ENCODE data around the gene PLPPR1.
"Not testable (repeated sequence)": the region's sequence is repeated elsewhere in the genome, so short reads cannot be mapped to it uniquely, and the experiment has no call there.

The PLPPR1 gene

GRCh38 chr9:101121836-101122399 is 93.4 kb downstream of the PLPPR1 start:
- no peak for DNase-seq (ENCODE audit: low read depth)

DNA sequence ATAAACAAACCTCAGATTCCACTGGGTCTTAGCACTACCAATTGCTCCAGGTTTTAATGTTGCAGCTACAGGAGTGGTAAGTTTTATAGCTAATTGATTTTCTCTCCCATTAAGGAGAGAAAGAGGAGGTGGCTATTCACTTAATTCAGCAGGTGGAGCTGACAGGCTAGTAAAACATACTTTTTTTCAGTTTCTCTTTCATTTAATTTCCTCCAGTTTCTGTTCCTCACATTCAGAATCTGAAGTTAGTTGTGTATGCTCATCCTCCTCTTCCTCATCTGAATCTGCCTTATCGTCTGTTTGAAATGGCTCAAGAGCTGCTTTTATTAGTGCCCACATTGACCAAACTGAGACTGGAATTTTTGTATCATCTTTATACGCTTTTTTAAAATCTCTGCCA is 98.0 kb downstream of the PLPPR1 start:
- DNase-seq (ENCODE audit: low read depth), result no peak

DNA sequence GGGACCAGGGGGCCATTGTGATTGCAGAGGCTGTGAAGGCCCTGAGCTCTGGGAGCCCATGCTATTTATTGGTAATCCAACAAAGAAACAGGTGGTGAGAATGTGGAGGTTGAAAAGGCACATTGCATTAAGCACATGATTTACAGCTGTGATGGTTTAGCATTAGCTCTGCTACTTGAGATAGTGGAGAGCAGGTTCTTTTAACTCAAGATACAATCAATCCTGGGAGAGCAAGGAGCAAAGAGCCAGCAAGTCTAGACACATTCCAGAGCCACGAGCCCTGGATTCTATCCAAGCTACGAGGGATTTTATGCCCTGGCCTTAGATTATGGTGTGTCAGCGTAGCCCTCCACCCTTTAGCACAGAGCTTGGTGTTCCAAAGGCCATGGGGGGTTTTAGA is 98.8 kb downstream of the PLPPR1 start:
- DNase-seq (ENCODE audit: low read depth), result not testable (repeated sequence)

DNA sequence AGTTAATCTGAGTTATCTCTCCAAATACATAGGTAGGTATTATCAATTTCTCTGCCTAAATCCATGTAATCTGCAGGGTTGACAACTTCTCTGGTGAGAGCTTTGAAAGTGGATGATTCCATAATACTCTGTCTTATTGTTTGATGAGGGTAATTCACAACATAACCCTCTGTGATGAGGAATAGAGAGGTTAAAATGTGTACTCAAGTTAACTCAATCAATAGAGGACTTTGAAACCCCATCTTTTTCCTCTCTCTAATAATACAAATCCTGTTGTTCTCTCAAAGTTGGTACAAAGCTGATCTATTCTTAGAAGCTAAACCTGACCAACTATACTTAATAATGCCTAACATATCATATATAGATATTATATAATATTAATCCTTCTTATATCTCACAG is 100.1 kb downstream of the PLPPR1 start:
- DNase-seq (ENCODE audit: low read depth), result no peak

DNA sequence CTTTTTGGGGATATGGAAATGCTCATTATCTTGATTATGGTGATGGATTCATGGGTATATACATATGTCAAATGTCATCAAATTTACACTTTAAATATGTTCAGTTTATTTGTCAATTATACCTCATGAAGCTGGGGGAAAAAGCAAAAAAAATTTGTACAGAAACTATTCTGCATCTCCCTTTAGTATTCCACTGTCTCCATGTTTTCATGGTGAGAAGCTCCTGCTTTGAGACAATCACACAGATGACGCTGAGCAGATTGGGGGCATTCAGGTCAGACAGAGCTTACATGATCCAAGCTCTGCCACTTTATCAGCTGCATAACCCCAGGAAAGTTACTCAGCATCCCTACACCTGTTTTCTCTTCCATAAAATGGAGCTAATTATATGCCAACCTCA is 101.5 kb downstream of the PLPPR1 start:
- no peak for DNase-seq (ENCODE audit: low read depth)

DNA sequence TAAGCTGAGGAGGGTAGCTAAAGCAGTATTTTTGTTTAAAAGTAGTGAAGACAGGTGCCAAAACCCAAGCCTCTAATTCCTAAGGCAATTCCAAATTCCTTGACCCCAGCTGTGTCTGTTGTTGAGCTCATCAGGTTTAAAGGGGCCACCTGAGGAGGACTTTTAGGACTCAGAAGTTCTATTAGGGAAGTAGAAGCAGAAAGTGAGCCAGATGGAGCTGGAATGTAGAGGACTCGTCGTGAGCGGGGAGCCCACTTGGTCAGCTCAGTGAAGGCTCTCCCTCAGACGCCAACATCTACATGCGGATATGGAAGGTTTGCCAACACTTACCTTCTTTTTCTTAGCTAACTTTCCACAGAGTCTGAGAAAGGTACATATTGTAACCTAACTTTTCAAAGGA is 102.8 kb downstream of the PLPPR1 start:
- DNase-seq (ENCODE audit: low read depth), result no peak

GRCh38 chr9:101132801-101133200 is 104.3 kb downstream of the PLPPR1 start:
- DNase-seq (ENCODE audit: low read depth), result no peak

- DNase-seq (ENCODE audit: low read depth), result no peak
Observed at GRCh38 chr9:101138509-101138908, 110.0 kb downstream of the PLPPR1 start.

DNA sequence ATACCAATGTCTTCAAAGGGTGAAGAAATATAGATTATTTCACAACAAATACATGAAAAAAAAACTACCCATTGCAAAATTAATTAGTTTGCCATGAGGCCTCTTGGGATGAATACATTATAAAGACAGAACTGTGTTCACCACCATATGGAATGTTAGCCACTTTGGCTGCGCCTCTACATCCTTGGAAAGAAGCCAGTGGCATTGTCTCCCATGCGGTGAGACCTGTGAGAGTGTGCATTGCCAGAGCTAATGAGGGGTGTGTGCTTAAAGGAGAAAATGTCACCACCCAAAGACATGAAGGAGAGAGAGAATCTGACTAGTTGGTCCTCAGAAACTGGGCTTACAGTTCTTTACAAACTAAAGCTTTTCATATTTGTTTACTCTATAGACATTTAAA is 110.6 kb downstream of the PLPPR1 start:
- no peak for DNase-seq (ENCODE audit: low read depth)

GRCh38 chr9:101140764-101141163 is 112.2 kb downstream of the PLPPR1 start:
- DNase-seq (ENCODE audit: low read depth), result no peak

DNA sequence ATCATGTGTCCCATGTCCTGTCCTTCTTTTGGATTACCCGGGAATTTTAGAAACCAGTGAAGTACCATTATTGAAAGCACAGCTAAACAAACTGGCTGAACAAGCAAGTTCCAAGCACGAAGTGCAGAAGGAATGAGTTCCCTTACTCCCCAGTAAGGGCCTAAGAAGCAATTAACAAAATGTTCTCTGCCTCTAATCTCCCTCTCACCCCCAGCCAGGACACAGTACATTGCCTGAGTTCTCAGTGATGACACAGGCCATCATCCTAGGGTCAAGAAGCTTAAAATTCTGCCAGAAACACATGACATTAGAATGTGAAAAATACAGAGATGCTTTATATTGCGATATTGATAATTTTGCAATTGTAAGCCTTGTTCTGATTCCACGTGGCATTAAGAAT is 118.0 kb downstream of the PLPPR1 start:
- DNase-seq (ENCODE audit: low read depth), result no peak

GRCh38 chr9:101148344-101148743 is 119.8 kb downstream of the PLPPR1 start:
- DNase-seq (ENCODE audit: low read depth), result no peak

DNA sequence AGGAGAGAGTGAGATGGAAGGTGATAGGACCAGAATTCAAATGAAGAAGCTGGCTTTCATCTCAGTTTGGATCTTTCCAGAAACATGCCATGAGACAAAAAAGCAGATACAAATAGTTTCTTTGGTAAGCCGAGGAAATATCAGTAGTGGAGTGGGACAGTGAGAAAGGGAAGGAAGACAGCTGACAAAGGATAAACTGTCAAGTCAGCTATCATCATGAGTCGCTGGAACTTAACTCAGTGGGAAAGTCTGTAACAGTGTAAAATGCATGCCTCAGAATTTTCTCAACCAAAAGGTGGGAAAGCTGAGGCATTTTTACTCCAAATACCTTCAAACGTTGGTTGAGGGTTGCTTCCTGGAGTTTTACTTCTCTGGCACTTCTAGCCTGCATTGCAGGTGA is 129.8 kb downstream of the PLPPR1 start:
- no peak for DNase-seq (ENCODE audit: low read depth)

- DNase-seq (ENCODE audit: low read depth), result no peak
Observed at GRCh38 chr9:101162231-101162630, 133.7 kb downstream of the PLPPR1 start.

DNA sequence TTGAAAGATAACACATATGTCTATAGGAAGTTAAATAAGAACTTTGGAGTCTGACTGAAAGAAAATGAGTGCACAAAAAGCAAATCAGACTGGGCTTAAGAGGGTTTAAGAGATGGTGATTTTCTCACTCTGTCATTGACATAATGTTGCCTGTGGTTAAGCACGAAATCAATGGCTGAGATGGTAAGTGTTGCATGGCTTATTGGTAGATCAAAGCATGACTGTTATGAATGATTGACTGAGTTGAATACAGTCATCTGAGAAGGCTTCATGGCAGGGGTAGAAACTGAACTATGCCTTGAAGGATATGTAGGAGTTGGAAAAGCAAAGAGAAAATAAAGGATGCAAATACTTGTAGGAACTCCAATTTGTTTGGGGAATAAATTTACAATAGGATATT is 136.6 kb downstream of the PLPPR1 start:
- DNase-seq (ENCODE audit: low read depth), result no peak

DNA sequence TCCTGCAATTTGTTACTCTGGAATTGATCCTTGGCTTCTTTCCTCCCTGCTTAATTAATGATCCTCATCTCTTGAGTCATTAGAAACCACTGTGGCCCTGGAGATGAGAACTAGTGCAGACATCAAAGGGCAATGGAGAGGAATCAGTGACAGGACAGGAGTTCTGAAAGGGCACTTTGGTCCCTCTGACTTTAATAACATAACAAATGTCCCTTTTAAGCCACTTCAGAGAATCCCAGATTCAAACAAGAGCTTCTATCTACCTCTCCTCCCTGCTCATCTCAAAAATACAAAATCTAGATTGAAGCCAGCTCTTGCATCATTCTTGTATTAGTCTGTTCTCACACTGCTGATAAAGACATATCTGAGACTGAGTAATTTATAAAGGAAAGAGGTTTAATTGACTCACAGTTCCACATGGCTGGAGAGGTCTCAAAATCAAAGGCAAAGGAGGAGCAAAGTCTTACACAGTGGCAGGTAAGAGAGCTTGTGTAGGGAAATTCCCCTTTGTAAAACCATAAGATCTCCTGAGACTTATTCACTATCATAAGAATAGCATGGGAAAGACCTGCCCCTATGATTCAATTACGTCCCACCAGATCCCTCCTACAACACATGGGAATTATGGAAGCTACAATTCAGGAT is 139.1 kb downstream of the PLPPR1 start:
- no peak for DNase-seq (ENCODE audit: low read depth)

- DNase-seq (ENCODE audit: low read depth), result no peak
Observed at GRCh38 chr9:101172616-101173015, 144.1 kb downstream of the PLPPR1 start.

DNA sequence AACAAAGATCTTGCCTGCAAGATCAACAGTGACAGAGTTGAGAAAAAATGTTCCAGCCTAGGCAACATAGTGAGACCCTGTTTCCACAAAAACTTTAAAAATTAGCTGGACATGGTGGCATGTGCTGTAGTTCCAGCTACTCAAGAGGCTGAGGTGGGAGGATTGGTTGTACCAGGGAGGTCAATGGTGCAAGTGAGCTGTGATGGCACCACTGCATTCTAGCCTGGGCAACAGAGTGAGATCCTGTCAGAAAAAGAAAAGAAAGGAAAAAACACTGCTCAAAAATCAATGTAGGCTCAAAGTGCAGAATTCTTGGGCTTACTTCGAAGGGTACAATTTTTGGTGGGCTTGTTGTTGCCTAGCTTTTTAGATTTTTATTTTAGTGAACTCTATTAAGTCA is 145.4 kb downstream of the PLPPR1 start:
- DNase-seq (ENCODE audit: low read depth), result no peak

DNA sequence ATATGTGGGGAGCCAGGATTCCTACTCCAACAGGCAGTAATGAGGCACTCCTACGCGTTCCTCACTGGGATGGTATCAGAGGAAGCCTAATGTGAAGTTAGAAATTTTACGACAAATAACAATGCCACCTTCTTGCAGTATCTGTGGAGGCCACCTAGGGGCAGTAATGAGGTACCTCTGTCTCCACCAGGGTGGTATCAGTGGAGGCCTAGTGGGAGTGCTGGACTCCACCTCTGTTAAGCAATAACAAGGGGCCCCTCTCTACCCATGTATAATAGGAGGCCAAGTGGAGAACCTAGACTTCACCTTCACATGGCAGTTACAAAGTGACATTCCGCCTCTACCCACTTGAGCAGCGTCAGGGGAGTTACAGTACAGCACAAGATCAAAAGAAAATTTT is 147.9 kb downstream of the PLPPR1 start:
- DNase-seq (ENCODE audit: low read depth), result no peak

DNA sequence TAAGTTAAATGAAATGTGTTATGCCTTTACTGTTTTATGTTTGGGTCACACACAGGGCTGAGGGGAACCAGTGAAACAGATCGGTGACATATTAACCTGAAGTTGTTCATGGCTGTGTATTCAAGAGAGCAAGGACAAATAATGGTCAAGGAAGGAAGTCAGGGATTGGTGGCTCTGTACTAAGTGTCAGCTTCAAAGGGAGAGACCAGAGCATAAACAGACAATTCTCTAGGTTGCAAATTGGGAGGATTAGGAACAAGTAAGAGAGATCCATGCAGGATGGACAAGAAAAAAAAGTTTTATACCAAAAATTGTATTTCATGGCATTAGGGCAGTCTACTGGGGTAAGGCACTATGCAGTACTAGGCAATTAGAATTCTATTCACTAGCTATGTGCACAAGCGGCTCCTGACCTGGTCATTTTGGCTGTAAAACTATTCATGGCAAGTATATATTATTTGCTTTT is 156.3 kb downstream of the PLPPR1 start:
- no peak for DNase-seq (ENCODE audit: low read depth)

GRCh38 chr9:101191723-101192122 is 163.2 kb downstream of the PLPPR1 start:
- no peak for DNase-seq (ENCODE audit: low read depth)

GRCh38 chr9:101197026-101197425 is 168.5 kb downstream of the PLPPR1 start:
- DNase-seq (ENCODE audit: low read depth), result no peak

DNA sequence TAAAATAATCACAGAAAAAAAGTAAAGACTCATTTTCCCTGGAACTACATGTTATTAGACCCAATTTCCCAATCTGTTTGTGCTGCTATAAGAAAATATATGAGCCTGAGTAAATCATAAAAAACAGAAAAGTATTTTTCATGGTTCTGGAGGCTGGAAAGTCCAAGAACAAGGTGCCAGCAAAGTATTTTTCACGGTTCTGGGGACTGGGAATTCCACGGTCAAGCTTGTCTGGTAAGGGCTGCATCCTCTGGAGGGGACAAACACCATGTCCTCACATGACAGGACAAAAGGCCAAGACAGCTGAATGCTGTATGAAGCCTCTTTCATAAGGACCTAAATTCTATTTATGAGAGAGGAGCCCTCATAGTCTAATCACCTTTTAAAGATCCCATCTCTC is 172.3 kb downstream of the PLPPR1 start:
- DNase-seq (ENCODE audit: low read depth), result no peak

- no peak for DNase-seq (ENCODE audit: low read depth)
Observed at GRCh38 chr9:101201630-101202029, 173.1 kb downstream of the PLPPR1 start.
